HFFc6 (cell line): ENCODE results near the gene GNL2. TPM values are rescaled to one million over a fixed set of nuclear protein-coding genes. Genes with fewer than 3 reads are reported as not detected.

Experiments used
- DNase-seq: peaks from one replicate; pipeline ENCODE4 v3.0.0-alpha.2; 2018
- H3K27ac Mint-ChIP-seq: 2 replicates; pipeline ENCODE4 v1.8.0; 2020; ENCODE audit warnings: mild to moderate bottlenecking, mixed read lengths
- H3K27me3 Mint-ChIP-seq: 2 replicates; pipeline ENCODE4 v1.8.0; 2021; ENCODE audit warnings: mild to moderate bottlenecking, moderate library complexity, mixed read lengths; ENCODE audit not compliant: insufficient read depth
- H3K36me3 Mint-ChIP-seq: 2 replicates; pipeline ENCODE4 v1.8.0; 2021; ENCODE audit warnings: low read depth, mixed read lengths
- H3K4me1 Mint-ChIP-seq: 2 replicates; pipeline ENCODE4 v1.8.0; 2020; ENCODE audit warnings: low read depth, mixed read lengths
- H3K4me3 Mint-ChIP-seq: 2 replicates; pipeline ENCODE4 v1.8.0; 2020; ENCODE audit warnings: mild to moderate bottlenecking, moderate library complexity, mixed read lengths
- H3K9me3 Mint-ChIP-seq: 2 replicates; pipeline ENCODE4 v1.8.0; 2020; ENCODE audit warnings: mild to moderate bottlenecking, mixed read lengths
- CTCF ChIP-seq: fragments of 200-600 bp; sonication (generic); IDR thresholded peaks from 2 replicates; pipeline ENCODE4 v1.5.0; 2021; ENCODE audit warnings: antibody characterized with exemption, mild to moderate bottlenecking
- total RNA-seq, 6 experiments: library from RNA; stranded (reverse); fragmentation: NEBNext Ultra II Directional; extraction: Animal tissue kit (Norgen Biotek cat#: 25700); gene quantifications; 2 replicates in 1 of 6; 3 replicates in 5 of 6; pipeline ENCODE4 v1.2.3, GENCODE V29; 2021

GNL2 gene
- total RNA-seq, 6 experiments from 2014 or later = 48.3 to 61.7 (median 57.0) TPM

- no peak for TF ChIP-seq CTCF
- no peak for DNase-seq
- Mint-ChIP-seq H3K36me3 (no peaks in the 10 kb centered on the region), H3K9me3 (no peaks in the 10 kb centered on the region), H3K4me1 (no peaks in the 10 kb centered on the region), H3K4me3 (no peak overlapping the region), H3K27ac (no peak overlapping the region), H3K27me3 (peaks cover 29% of the 10 kb centered on the region)
These were observed 20.6 kb upstream of the GNL2 start for GRCh38 chr1:37616330-37616729.

DNA sequence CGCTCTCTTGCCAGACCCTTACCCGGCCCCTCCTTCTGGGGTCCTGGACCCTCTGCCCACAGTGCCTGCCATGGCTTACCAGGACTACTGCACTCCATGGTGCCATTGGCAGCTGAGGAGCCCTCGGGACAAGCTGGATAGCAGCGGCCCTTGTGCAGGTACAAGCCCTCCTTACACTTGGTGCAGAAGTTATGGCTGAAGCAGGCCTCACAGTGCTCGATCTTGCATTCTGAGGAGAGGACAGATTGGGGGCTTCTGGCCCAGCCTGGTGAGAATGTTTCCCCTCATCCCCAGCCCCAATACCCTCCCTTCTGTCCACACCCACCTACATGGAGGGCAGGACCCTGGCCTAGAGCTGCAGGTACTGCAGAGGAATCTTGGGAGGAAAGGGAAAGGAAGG, 18.4 kb upstream of the GNL2 start:
- H3K27me3 Mint-ChIP-seq = peaks cover 31% of the 10 kb centered on the region
- H3K9me3 Mint-ChIP-seq = no peaks in the 10 kb centered on the region
- H3K27ac Mint-ChIP-seq = no peak overlapping the region
- TF ChIP-seq CTCF = no peak
- H3K4me1 Mint-ChIP-seq = no peaks in the 10 kb centered on the region
- H3K4me3 Mint-ChIP-seq = no peak overlapping the region
- no peak for DNase-seq
- no peaks in the 10 kb centered on the region for H3K36me3 Mint-ChIP-seq

- no peak overlapping the region for H3K27ac Mint-ChIP-seq
- no peak for DNase-seq
- TF ChIP-seq CTCF = no peak
- no peaks in the 10 kb centered on the region for H3K9me3 Mint-ChIP-seq
- H3K4me3 Mint-ChIP-seq = no peak overlapping the region
- peaks cover 22% of the 10 kb centered on the region for H3K27me3 Mint-ChIP-seq
- no peaks in the 10 kb centered on the region for H3K36me3 Mint-ChIP-seq
- no peaks in the 10 kb centered on the region for H3K4me1 Mint-ChIP-seq
These were observed 16.4 kb upstream of the GNL2 start for GRCh38 chr1:37612186-37612585.

GRCh38 chr1:37609994-37610393, 14.3 kb upstream of the GNL2 start:
- no peak overlapping the region for H3K27ac Mint-ChIP-seq
- H3K4me1 Mint-ChIP-seq = peaks cover 11% of the 10 kb centered on the region
- DNase-seq = no peak
- TF ChIP-seq CTCF = no peak
- no peaks in the 10 kb centered on the region for H3K9me3 Mint-ChIP-seq
- H3K36me3 Mint-ChIP-seq = no peaks in the 10 kb centered on the region
- H3K4me3 Mint-ChIP-seq = no peak overlapping the region
- H3K27me3 Mint-ChIP-seq = peaks cover 14% of the 10 kb centered on the region

GRCh38 chr1:37609002-37609401, 13.3 kb upstream of the GNL2 start:
- Mint-ChIP-seq H3K36me3 (no peaks in the 10 kb centered on the region), H3K4me3 (no peak overlapping the region), H3K27ac (no peak overlapping the region), H3K27me3 (peaks cover 12% of the 10 kb centered on the region), H3K9me3 (no peaks in the 10 kb centered on the region), H3K4me1 (peaks cover 11% of the 10 kb centered on the region)
- no peak for DNase-seq
- TF ChIP-seq CTCF = no peak
